ENCODE measurements around the gene XYLT2. TPM values are rescaled to one million over a fixed set of nuclear protein-coding genes. Genes with fewer than 3 reads are reported as not detected.

Gene XYLT2
- total RNA-seq, 4 donors from 2014 or later: 7.2 to 28.8 (median 12.5) TPM

DNA sequence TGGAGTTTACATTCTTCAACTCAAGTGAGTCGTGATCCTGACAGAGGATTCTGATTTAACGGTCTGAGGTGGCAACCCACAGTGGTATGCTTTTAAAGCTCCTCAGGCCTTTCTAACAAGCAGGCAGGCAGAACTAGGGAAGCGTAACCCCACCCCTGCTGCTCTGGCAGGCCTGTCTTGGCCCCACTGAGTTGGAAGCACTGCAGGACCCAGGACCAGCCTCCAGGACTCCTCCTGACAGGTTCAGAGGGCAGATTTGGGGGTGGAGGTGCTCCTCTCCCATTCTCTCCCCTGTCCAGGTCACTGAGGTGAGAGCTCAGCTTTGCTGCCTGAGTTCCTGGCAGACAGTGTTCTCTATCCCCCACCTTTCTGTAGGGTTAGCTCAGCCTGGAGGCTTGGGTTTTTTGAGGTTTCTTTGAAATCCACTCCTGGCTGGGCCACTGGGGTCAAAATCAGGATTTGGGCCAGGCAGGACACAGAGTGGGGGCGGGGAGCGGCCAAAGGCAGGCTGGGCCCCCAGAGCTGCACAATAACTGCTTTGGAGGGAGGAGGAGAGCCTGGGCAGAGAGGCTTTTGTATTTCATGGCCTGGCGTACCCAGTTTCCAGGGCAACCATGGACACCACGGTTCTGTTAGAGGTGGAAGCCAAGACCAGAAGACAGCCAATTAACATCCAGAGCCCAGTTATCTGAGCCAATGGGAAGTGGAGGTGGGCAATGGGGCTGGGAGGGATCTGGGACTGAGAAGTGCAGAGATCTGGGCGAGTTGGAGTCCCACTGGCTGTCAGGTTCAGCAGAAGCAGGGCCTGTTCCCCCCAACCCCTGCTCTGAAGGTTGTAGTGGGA lies 17.5 kb downstream of the XYLT2 start:
- no peak for TF ChIP-seq CTCF (IDR thresholded peaks at IDR 0.05; ENCODE audit: low read depth)

- no peak for TF ChIP-seq CTCF (IDR thresholded peaks at IDR 0.05; ENCODE audit: low read depth)
Observed at GRCh38 chr17:50364061-50364458, 18.1 kb downstream of the XYLT2 start.

DNA sequence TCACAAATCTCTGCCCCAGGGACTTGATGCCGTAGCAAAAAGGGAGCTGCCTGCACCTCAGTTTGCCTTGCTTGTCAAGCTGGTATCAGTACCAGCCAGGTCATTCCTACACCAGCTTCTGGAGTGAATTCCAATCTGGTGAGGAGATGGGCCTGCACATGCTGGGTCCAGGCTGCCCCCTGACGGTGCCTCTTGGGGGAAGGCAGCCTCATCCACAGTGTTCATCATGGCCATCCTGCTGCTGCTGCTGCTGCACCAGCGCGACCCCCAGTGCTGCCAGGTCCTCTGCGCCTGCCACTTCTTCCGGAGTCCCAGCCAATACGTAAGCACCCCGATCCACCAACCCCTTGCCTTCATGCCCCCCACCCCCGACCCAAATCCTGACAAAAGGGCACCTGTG lies 18.8 kb downstream of the XYLT2 start:
- no peak for TF ChIP-seq CTCF (IDR thresholded peaks at IDR 0.05; ENCODE audit: low read depth)

GRCh38 chr17:50365165-50365564 lies 19.2 kb downstream of the XYLT2 start:
- TF ChIP-seq CTCF (IDR thresholded peaks at IDR 0.05; ENCODE audit: low read depth): no peak

- no peak for TF ChIP-seq CTCF (IDR thresholded peaks at IDR 0.05; ENCODE audit: low read depth)
Observed at GRCh38 chr17:50365649-50366393, 19.9 kb downstream of the XYLT2 start.

DNA sequence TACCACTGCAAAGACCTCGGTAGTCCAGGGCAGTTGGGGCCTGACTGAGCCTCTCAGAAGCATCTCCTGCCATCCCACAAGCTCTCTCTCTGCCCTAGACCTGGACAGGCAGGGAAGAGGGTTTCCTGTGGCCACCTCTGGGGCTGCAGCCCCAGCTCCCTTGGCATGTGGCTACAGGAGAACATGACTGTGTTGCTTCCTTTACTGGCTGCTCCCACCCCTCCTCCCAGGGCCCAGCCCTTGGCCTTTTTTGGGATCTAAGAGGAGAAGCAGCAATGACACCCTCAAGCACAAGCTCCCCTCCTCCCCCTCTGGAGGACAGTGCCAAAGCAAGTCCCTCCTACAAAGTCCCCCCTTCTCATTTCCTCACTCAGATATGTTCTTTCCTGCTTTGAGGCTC lies 21.5 kb downstream of the XYLT2 start:
- no peak for TF ChIP-seq CTCF (IDR thresholded peaks at IDR 0.05; ENCODE audit: low read depth)

- no peak for TF ChIP-seq CTCF (IDR thresholded peaks at IDR 0.05; ENCODE audit: low read depth)
Observed at GRCh38 chr17:50370052-50370451, 24.1 kb downstream of the XYLT2 start.

Measured in subcutaneous adipose tissue (tissue), 4 donors.